ENCODE data around the gene KIT.

DNA sequence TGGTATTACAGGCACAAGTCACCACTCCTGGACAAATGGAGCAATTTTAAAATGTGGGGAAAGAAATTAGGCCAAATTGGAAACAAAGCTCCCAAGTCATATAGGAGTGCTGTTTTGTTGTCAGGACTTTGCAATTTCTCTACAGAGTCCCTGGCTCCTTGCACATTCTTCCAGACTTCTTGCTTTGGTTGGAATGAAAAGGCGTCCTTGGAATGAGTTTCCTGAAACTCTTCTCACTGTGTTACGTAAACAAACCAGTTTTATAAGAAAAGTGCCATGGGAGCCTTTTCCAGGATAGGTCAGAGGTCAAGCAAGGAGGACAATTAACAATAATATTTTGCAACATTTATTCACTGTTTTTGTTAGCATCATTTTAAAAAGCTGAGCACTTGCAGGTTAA is 32.4 kb upstream of the KIT start:
- TF ChIP-seq, protein P1, sequence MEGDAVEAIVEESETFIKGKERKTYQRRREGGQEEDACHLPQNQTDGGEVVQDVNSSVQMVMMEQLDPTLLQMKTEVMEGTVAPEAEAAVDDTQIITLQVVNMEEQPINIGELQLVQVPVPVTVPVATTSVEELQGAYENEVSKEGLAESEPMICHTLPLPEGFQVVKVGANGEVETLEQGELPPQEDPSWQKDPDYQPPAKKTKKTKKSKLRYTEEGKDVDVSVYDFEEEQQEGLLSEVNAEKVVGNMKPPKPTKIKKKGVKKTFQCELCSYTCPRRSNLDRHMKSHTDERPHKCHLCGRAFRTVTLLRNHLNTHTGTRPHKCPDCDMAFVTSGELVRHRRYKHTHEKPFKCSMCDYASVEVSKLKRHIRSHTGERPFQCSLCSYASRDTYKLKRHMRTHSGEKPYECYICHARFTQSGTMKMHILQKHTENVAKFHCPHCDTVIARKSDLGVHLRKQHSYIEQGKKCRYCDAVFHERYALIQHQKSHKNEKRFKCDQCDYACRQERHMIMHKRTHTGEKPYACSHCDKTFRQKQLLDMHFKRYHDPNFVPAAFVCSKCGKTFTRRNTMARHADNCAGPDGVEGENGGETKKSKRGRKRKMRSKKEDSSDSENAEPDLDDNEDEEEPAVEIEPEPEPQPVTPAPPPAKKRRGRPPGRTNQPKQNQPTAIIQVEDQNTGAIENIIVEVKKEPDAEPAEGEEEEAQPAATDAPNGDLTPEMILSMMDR (optimal IDR thresholded peaks at IDR 0.05 in 1 of 3, IDR thresholded peaks at IDR 0.05 in 1 of 3, conservative IDR thresholded peaks at IDR 0.05 in 1 of 3; ENCODE audit: extremely low read depth in 1 of 3, insufficient read depth in 2 of 3, low read length in 3 of 3) = no peak
- no peak for TF ChIP-seq EZH2 (IDR thresholded peaks at IDR 0.05; ENCODE audit: low read length)

Measured in keratinocyte (primary cell).